AG08396 (cell line): ENCODE data around the gene SCD.

Experiments
- DNase-seq: peaks from one replicate; pipeline ENCODE4 v3.0.0; 2012; ENCODE audit warnings: low spot score, mixed read lengths

Gene SCD

DNA sequence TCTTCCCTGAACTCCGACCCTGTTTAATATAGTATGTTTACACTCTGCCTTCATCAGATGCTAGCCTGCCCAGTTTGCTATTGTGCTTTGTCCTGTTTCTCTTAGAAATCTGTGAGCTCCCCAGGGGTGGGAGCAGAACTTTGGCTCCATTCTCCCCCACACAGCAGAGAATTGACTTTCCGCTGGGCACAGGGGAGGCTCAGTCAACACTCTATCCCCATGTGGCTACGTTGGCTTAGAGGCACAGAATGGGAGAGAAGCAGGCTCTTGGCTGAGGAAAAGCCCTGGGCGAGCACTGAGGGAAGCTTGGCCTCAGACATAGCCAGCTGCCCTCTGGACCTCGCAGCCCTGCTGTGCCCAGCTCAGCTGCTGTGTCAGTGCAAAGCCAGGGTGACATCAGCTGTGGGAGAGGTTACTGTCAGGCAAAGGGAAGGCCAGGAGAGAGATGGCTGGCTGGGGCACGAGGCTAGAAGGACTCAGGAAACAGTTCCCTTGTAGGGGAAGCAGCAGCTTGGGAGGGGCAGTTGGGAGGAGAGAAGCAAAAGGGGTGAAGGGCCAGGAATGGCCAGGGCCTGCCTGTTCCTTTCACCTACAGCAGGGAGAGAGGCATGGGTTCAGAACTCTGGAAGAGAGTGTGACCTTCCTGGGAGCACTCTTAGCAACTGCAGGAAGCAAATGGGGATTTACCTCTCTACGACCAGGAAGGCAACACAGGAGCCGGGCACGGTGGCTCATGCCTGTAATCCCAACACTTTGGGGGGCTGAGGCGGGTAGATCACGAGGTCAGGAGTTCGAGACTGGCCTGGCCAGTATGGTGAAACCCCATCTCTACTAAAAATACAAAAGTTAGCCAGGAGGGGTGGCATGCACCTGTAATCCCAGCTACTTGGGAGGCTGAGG, 5.8 kb upstream of the SCD start:
- no peak for DNase-seq

DNA sequence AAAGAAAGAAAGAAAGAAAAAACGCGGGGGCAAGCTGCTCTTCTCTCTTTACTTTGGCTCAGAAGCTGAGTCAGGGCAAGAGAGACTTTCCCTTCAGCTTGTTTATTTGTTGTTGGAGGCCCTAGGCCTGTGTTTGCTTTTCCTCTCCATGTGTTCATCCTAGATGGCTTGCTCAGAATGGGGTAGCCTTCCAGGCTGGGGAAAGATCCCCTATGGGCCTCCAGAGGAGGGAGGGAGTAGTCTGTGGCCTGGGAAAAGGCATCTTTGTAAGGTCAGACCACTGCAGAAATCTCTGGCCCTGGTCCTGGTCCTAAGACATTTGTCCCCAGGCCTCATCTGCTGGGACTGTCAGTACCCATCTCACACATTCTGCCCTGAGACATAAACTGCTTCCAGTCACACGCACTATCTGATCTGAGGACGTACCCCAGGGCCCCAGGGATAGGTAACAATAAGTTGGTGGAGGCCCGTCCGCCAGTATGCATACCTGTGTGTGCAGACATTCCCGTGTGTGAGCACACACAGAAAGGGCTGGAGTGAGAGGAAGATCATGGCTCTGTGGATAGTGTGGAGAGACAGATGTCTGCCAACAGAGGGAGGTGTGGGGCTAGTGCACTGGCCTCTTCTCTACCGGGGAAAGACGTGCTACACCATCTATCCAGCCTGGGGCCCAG, 4.9 kb upstream of the SCD start:
- DNase-seq, result peak; percentile 70

DNA sequence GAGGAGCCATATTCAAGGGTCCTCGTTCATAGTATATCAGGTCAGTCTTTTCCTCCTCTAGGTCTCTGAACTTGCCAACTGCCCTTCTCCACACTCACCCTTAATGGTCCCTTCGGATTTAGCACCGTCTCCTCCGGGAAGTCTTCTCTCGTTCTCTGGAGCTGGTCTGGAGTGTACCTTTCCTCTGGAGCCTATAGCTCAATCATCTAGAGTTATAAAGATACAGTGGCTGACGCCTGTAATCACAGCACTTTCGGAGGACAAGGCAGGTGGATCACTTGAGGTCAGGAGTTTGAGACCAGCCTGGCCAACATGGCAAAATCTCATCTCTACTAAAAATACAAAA, 4.4 kb upstream of the SCD start:
- DNase-seq, result no peak

DNA sequence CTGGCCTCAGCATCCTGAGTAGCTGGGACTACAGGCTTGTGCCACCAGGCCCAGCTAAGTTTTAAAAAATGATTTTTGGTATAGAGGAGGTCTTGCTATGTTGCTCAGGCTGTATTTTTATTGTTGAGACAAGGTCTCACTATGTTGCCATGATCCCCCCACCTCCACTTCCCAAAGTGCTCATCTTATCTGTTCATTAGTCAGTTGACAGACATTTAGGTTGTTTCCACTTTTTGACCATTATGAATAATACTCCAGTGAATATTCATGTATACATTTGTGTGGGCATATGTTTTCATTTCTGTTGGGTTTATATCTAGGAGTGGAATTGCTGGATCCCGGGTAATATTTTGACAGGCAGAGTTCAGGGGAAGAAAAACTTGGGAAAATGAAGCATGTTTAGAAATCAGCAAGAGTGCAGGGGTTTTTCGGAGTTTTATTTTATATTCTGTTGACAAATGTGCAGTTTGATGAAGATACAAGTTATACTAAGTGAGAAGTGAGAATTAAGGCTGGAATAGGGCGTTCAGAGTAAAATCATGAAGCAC, 2.7 kb upstream of the SCD start:
- DNase-seq, result no peak

DNA sequence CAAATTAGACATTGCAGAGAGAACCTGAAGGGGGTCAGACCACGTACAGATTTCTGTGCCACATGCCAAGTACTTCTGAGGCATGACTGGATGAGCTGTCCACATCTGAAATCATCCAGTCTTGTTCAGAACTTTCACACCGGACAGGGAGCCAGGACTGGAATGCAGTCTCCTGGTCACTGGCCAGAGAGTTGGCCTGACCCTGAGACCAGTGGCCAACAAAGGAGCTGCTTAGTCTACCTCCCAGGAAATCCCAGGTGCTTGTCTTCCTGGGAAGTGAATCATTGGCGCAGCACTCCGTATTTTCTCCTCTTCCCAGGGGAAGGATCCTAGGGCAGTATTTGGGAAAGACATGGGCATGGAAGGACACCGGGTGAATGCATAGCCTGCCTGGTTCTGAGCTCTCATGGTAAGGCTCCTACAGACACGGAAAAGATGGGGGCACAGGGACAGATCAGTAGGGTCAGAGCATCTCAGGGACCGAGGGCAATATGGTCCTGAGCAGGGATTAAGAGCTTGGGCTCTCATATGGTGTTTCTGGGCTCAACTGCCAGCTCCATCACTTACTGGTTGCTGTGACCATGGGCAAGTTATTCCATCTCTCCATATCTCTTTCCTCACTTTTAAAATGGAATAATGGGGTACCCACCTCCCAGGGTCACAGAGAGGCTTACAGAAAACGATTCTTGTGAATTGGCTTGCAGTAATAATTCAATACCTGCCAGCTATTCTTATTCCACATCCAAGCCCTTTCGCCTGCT, 1.3 kb upstream of the SCD start:
- peak; percentile 71 for DNase-seq

DNA sequence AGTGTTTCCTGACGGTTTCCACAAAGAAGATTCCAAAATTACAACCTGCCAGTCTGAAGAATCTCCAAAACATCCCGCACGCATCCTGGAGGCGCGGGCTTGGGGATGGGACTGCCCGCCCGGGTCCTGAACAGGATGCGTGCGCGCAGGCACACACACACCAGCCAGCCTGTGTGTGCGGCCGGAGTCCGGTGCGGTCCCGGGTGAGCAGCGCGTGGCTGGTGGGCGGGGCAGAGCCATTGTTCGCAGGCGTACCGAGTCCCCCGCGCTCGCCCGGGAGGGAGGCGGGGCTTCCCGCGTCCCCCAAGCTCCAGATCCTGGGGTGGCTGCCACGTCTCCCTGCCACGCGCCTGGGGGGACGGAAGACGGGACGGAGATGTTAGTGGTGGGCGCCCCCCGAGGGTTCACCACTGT, 675 bp upstream of the SCD start:
- DNase-seq, result peak; percentile 67

DNA sequence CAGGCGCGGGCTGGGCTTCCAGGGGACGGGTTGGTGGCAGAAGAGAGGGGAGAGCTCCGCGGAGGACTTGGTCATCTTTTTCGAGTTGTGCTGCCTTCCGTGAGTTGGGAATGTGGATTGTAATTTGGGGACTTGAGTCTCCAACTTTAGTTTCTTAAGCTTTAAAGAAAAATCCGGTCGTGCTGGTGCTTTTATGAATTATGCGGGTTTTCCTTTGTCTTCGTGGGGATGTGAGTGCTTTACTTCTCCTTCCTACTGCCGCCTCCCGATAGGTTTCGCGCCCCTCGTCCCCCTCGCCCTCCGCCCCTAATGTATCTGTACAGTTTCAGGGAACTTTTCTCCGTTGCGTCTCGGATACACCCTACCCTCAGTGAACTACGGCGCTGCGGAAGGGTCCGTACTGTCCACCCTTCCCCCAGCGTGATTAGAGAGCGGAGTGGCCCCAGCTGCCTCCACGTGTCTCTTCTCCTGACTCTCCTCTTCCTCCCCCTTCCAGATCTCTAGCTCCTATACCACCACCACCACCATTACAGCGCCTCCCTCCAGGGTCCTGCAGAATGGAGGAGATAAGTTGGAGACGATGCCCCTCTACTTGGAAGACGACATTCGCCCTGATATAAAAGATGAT, 649 bp downstream of the SCD start:
- peak; percentile 40 for DNase-seq

DNA sequence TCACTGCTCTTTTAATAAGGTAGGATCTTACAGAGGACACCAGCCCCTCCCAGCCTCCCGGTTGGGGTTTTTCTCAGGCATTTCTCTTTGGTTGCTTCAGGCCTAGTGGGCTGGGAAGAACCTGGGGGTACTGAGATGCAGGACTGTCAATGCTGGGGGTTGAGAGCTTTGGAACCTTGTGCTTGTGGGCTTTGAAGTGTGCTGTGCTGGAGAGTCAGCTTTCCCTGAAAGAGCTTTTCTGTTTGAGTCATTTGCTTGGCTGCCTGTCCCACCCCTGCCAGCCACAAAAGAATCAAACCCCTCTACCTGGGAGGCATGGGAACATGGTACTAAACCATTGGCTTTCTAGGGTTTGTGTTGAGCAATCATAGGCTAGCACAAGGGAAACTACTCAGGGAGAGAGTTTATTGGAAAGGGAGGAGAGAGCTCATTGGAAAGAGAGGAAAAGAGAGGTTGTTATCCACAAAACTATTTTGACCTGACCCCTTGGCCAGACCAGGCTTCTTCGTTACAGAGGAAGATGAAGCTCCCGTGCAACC, 1.4 kb downstream of the SCD start:
- no peak for DNase-seq

DNA sequence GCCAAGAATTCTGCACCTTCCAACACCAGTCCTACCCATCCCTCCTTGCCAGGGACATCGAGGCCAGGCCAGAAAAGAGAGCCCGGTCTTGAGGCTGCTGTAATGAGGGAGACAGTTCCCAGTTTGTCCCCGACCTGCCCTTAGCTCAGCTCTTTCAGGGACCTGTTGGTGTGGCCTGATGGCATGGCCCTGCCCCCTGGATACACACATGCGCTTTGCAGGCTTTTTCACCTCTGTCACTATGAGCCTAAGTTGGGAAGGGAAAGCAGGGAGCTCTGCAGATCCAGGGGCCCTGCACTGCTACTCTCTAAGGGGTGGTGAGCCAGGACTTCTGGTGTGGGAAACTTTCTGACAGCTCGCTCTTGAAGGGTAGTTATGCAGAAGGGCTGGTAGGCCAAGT, 2.1 kb downstream of the SCD start:
- DNase-seq, result no peak

DNA sequence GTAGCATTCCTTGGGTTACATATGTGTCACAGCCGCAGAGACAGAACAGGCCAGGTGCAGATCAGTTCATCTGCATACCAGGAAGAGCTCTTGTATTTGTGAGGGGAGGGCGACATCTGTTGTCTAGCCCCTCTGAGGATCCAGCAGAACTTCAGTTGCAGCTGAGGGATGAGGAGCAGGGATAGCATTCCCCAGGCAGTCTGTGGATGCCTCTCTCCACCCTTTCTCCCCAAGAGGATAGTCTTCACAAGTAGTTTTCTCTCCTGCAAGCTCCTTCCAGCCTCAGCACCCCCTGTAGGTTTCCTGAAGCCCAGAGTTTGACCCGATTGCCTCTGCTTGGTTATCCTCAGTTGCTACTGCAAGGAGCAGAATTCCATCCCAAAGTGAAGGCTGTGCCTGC, 2.6 kb downstream of the SCD start:
- no peak for DNase-seq

DNA sequence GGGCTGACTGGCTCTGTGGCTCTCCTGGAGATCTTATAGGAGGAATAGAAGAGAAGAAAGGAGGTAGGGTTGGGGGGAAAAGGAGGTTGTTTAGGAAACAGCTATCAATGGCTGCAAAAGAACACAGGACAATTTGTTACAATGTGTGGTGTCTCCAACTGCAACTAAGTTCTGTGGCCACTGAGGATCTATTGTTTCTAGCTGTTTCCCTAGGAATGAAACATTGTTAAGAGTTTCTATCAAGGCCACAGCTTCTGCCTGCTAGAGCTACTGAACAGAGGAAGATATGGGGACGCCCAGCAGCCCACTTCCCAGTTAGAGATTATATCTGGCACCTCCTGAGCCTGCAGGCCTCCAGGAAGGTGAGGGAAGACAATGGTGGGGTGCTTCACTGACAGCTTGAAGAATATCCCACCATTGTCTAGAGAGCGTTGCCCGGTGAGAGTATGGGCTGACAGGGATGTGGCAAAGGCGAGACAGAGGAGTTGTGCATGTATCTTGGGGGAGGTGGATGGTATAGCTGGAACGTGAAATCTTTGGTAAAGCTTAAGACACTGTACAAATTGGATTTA, 4.0 kb downstream of the SCD start:
- DNase-seq, result no peak

DNA sequence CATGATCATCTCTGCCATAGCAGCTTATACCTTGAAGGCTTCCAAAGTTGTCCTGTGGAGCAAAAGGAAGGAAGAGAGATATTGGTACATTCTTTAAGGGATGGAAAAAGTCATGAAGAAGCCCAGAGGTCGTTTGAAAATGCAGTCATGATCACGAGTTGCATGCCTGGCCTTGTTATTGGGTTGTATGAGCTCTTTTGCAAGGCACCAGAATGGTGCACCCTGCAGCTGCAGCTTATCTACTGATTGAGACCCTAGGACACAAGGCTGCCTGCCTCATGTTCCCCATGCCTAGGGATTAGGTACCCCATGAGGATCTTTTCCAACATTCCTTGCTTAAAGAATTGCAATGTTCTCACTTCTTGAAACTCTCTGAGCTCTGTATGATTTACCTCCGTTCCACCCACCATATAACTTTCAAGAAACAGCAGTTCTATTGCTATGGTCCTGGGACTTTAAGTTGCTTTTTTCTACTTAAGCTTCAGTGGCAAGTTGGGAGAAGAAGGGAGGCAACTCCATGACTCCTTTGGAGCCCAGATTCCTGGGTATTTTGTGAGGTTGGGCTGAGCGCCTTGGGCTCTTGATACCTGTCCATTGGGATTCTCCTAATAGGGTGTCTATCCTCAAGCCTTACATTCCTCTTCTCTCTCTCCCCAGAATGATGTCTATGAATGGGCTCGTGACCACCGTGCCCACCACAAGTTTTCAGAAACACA, 6.9 kb downstream of the SCD start:
- DNase-seq, result no peak

DNA sequence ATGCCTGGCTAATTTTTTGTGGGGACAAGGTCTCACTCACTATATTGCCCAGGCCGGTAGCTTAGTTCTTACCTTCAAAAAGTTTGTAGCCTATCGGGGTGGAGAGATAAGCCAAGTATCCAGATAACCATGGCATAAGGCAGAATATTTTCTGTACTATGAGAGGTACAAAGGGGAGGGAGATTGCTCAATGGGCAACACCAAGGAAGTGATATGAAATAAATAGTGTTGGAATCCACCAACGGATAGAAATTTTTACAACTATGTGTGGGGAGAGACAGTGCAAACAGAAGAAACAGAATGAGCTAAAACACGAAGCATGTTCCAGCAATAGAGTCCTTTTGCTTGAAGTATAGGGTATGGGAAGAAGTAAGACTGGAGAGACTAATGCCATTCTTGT, 8.1 kb downstream of the SCD start:
- DNase-seq, result no peak

DNA sequence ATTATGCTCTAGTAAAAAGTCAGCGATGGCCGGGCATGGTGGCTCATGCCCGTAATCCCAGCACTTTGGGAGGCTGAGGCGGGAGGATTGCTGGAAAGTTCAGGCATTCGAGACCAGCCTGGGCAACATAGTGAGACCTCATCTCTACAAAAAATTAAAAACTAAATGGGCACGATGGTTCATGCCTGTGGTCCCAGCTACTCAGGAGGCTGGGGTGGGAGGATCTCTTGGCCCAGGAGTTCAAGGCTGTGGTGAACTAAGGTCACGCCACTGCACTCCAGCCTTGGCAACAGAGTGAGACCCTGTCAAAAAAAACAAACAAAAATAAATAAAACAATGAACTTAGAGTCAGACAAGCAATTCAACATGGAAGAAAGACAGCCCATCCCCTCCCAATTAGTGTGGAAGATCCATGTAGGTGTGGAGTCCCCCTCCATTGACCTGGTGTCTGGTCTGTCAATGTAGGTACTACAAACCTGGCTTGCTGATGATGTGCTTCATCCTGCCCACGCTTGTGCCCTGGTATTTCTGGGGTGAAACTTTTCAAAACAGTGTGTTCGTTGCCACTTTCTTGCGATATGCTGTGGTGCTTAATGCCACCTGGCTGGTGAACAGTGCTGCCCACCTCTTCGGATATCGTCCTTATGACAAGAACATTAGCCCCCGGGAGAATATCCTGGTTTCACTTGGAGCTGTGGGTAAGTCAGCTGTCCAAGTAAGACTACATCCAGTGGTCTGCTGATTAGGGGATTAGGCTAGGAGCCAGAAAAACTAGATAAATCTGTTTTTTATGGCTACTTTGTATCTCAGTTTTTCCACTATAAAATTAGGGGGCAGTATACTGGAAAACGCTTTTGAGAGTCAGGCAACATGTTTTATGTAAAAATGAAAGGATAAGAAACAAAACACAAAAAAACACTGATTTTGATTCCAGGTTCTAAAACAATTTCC, 9.3 kb downstream of the SCD start:
- DNase-seq, result no peak

DNA sequence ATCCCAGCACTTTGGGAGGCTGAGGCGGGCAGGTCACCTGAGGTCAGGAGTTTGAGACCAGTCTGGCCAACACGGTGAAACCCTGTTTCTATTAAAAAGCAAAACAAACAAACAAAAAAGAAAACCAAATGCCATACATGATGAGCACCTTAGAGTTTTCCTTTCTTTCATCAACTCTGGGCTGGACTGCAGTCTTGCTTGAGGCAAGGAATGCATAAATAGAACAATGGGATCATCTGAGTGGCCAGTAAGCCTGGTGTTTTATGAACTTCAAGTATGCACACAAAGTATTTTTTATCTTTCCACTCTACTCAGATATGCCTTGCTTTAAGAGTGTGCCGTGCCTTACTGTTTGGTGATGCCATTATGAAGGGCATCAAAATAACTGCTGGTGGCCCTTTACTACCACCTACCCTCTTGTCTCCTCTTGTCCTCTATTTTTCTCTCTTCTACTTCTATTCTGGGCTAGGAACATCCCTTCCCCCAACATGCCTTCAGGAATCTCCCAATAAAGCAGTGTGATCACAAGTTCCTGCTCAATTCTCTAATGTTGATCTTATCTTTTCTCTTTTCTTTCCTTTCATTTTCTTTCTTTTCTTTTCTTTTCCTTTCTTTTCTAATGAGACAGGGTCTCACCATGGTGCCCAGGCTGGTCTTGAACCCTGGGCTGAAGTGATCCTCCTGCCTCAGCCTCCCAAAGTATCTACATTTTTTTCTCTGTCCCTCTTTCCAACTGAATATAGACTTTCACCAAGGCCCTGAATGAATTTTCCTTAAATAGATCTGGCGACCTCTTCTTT, 10.2 kb downstream of the SCD start:
- no peak for DNase-seq

DNA sequence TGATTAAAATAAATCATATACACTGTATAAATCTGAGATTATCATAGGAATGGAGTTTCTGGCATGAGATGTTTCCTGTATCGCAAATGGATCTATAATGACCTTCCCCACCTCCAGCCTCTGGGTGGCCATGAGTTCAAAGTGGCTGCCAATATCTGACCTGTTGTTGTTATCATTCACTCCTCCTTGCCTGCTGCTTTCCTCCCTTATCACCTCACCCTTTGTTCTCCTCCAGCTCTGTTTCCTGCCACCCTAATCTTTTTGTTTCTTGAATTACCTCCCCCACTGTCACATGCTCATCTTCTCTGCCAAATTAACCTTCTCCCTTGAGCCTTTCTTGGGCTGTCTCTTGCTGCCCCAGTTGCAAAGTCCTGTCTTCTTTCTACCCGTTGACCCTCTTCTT, 12.0 kb downstream of the SCD start:
- DNase-seq, result no peak

DNA sequence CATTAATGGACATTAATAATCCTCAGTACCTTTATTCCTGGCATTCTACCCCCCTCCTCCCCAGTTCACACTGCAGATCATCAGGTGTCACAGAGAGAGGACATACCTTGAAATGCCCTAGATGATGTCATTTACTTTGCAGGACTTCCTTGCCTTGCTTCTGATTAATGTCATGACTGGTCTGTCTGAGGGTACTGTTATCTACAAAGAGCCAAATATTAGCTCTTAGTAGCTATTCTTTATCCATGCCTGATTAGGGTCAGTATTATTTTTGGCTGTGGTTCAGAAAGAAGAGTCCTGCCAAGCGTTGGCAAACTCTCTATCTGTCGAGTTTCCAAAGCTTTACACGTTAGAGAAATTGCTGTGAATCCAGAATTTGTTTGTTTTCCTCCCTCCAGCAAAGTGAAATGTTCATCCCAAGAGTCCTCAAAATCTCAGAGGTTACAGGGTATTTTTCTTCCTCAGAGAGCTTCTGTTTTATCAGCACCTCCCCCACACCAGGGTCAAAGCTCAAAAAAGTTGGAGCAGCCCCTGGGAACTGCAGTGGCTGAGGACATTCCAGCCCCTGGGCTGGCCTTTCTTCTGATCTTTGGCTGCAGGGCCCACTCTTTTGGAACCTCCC, 12.6 kb downstream of the SCD start:
- no peak for DNase-seq

DNA sequence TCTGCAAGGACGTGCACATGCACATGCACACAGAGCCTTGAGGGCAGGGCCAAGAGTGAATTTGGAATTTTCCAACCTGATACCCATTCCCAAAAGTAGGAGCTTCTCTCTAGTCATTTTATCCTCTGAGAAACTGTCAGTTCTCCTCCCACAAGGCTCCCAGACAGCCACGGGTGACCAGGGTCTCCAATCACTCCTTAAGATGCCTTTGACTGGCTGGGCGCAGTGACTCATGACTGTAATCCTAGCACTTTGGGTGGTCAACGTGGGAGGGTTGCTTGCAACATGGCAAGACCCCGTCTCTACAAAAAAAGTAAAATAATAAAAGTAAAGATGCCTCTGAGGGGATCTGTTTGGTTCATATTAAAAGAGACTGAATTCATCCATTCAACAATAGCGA, 13.2 kb downstream of the SCD start:
- no peak for DNase-seq
